ENCODE measurements around the gene RRP8. TPM values are rescaled to one million over a fixed set of nuclear protein-coding genes. Genes with fewer than 3 reads are reported as not detected.

Gene RRP8
- total and polyA plus RNA-seq, 2 donors (not counting 1 experiment from before 2014, with no cell fraction given) = 8.6 to 29.4 TPM

DNA sequence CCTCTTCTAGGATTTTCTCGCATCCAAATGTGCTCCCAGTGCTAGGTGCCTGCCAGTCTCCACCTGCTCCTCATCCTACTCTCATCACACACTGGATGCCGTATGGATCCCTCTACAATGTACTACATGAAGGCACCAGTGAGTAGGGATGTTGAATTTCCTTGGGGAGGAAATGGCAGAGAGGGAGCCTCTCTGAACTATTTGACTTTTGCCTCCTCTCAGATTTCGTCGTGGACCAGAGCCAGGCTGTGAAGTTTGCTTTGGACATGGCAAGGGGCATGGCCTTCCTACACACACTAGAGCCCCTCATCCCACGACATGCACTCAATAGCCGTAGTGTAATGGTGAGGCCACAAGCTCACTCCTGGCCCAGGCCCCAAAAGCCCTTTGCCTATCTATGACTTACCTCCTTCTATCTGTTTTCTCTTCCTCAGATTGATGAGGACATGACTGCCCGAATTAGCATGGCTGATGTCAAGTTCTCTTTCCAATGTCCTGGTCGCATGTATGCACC lies 6.1 kb upstream of the RRP8 start:
- peaks cover 40% of the 10 kb centered on the region for H3K4me1 Mint-ChIP-seq
- ATAC-seq (ENCODE audit: low read depth) = no peak
- Histone ChIP-seq H3K9ac (ENCODE audit: low read length) (no peak overlapping the region), H3K4me2 (replicated peaks; ENCODE audit: low read depth, low read length, poor library complexity, severe bottlenecking) (no peak overlapping the region), H3K4me3 (ENCODE audit: control extremely low read depth in 1 of 5, extremely low read depth in 1 of 5, insufficient read depth in 1 of 5, low read depth in 2 of 5, low read length in 4 of 5) (no peak overlapping the region), H3K9me3 (ENCODE audit: control extremely low read depth in 1 of 3, control insufficient read depth in 2 of 3, insufficient read depth in 1 of 3, low read length in 2 of 3) (no peaks in the 10 kb centered on the region), H3K27ac (ENCODE audit: low read length in 2 of 2) (peak overlapping the region in 1 of 2 donors; percentile 99), H4K20me1 (ENCODE audit: control insufficient read depth, insufficient read depth, low read length, poor library complexity, severe bottlenecking) (peaks cover 7% of the 10 kb centered on the region), H2AFZ (ENCODE audit: insufficient read depth, low read depth, low read length, poor library complexity, severe bottlenecking) (no peak overlapping the region), H3K79me2 (ENCODE audit: control insufficient read depth, insufficient read depth, low read length) (peaks cover 51% of the 10 kb centered on the region), H3K4me1 (ENCODE audit: control insufficient read depth in 2 of 2, insufficient read depth in 2 of 2, low read length in 2 of 2) (peaks cover 48 to 56% of the 10 kb centered on the region in 2 donors), H3K27me3 (replicated peaks in 1 of 4; ENCODE audit: control extremely low read depth in 1 of 4, control insufficient read depth in 3 of 4, insufficient read depth in 4 of 4, low read length in 3 of 4) (no peaks in the 10 kb centered on the region), H3K36me3 (replicated peaks in 1 of 2; ENCODE audit: control extremely low read depth in 1 of 2, control insufficient read depth in 1 of 2, extremely low read depth in 1 of 2, insufficient read depth in 2 of 2, low read length in 1 of 2) (peaks cover 2 to 50% of the 10 kb centered on the region in 2 experiments)
- H3K4me3 Mint-ChIP-seq = peak overlapping the region; percentile 54
- H3K9me3 Mint-ChIP-seq (ENCODE audit: insufficient read depth) = no peaks in the 10 kb centered on the region
- ChIA-PET CTCF (interaction anchor here (0.7 to 4.7 kb wide), 2 partner anchors 58 to 74 kb away, joined by 3 to 33 read pairs; partner anchors contain the start of gene MRPL17), POLR2A (no interaction called here)
- no peak for DNase-seq
- H3K27ac Mint-ChIP-seq = peak overlapping the region; percentile 51
- no peak for TF ChIP-seq EZH2 (IDR thresholded peaks at IDR 0.05; ENCODE audit: borderline replicate concordance, insufficient read depth, low read depth, low read length, poor library complexity, severe bottlenecking)
- TF ChIP-seq, protein P1, sequence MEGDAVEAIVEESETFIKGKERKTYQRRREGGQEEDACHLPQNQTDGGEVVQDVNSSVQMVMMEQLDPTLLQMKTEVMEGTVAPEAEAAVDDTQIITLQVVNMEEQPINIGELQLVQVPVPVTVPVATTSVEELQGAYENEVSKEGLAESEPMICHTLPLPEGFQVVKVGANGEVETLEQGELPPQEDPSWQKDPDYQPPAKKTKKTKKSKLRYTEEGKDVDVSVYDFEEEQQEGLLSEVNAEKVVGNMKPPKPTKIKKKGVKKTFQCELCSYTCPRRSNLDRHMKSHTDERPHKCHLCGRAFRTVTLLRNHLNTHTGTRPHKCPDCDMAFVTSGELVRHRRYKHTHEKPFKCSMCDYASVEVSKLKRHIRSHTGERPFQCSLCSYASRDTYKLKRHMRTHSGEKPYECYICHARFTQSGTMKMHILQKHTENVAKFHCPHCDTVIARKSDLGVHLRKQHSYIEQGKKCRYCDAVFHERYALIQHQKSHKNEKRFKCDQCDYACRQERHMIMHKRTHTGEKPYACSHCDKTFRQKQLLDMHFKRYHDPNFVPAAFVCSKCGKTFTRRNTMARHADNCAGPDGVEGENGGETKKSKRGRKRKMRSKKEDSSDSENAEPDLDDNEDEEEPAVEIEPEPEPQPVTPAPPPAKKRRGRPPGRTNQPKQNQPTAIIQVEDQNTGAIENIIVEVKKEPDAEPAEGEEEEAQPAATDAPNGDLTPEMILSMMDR (IDR thresholded peaks at IDR 0.05) = no peak
- H3K27me3 Mint-ChIP-seq = no peaks in the 10 kb centered on the region
- intact Hi-C loops (cut with micrococcal nuclease) = no loop called here
- 97% methylated on average over 4 of the region's 8 CpGs for WGBS (ENCODE audit: insufficient coverage)

DNA sequence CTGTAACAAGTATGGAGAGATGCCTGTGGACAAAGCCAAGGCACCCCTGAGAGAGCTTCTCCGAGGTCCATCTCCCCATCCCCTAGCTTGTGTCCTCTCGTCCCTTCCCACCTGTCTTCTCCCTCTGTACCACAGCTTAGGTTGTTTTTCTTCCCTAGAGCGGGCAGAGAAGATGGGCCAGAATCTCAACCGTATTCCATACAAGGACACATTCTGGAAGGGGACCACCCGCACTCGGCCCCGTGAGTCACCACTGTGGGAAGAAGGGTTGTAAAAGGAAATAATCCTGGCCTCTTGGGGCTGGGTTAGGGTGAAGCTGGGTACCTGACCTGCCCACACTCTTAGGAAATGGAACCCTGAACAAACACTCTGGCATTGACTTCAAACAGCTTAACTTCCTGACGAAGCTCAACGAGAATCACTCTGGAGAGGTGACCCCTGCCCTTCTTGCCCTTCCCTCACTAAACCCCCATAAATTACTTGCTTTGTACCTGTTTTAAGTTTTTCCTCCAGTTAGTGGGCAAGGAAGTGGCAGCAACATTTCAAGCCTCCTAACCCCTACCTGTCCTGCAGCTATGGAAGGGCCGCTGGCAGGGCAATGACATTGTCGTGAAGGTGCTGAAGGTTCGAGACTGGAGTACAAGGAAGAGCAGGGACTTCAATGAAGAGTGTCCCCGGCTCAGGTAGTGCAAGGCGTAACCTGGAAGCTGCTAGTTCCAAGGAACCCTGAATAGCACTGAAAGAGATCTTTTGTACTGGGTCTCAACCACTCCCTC lies 5.5 kb upstream of the RRP8 start:
- H3K9ac ChIP-seq (ENCODE audit: low read length) = no peak overlapping the region
- H4K20me1 ChIP-seq (ENCODE audit: control insufficient read depth, insufficient read depth, low read length, poor library complexity, severe bottlenecking) = peaks cover 7% of the 10 kb centered on the region
- Mint-ChIP-seq H3K4me3 (no peak overlapping the region), H3K9me3 (ENCODE audit: insufficient read depth) (no peaks in the 10 kb centered on the region), H3K27me3 (no peaks in the 10 kb centered on the region), H3K27ac (peak overlapping the region; percentile 38), H3K4me1 (peaks cover 40% of the 10 kb centered on the region)
- DNase-seq = no peak
- intact Hi-C loops (cut with micrococcal nuclease) = no loop called here
- ATAC-seq (ENCODE audit: low read depth) = no peak
- no peaks in the 10 kb centered on the region for H3K9me3 ChIP-seq (ENCODE audit: control extremely low read depth in 1 of 3, control insufficient read depth in 2 of 3, insufficient read depth in 1 of 3, low read length in 2 of 3)
- no peaks in the 10 kb centered on the region for H3K27me3 ChIP-seq (replicated peaks in 1 of 4; ENCODE audit: control extremely low read depth in 1 of 4, control insufficient read depth in 3 of 4, insufficient read depth in 4 of 4, low read length in 3 of 4)
- no peak overlapping the region for H3K4me3 ChIP-seq (ENCODE audit: control extremely low read depth in 1 of 5, extremely low read depth in 1 of 5, insufficient read depth in 1 of 5, low read depth in 2 of 5, low read length in 4 of 5)
- no peak for TF ChIP-seq EZH2 (IDR thresholded peaks at IDR 0.05; ENCODE audit: borderline replicate concordance, insufficient read depth, low read depth, low read length, poor library complexity, severe bottlenecking)
- TF ChIP-seq, protein P1 (IDR thresholded peaks at IDR 0.05) = no peak
- H2AFZ ChIP-seq (ENCODE audit: insufficient read depth, low read depth, low read length, poor library complexity, severe bottlenecking) = no peak overlapping the region
- no peak overlapping the region for H3K4me2 ChIP-seq (replicated peaks; ENCODE audit: low read depth, low read length, poor library complexity, severe bottlenecking)
- H3K36me3 ChIP-seq (replicated peaks in 1 of 2; ENCODE audit: control extremely low read depth in 1 of 2, control insufficient read depth in 1 of 2, extremely low read depth in 1 of 2, insufficient read depth in 2 of 2, low read length in 1 of 2) = peaks cover 2 to 43% of the 10 kb centered on the region in 2 experiments
- H3K79me2 ChIP-seq (ENCODE audit: control insufficient read depth, insufficient read depth, low read length) = peaks cover 57% of the 10 kb centered on the region
- CTCF ChIA-PET = interaction anchor here (0.7 to 7.0 kb wide), 3 partner anchors 59 to 75 kb away, joined by 3 to 52 read pairs (median 33); partner anchors contain the start of gene MRPL17
- H3K4me1 ChIP-seq (ENCODE audit: control insufficient read depth in 2 of 2, insufficient read depth in 2 of 2, low read length in 2 of 2) = peaks cover 50 to 62% of the 10 kb centered on the region in 2 donors
- WGBS (ENCODE audit: insufficient coverage) = 98% methylated on average over 6 of the region's 14 CpGs
- POLR2A ChIA-PET = interaction anchor here (1.4 kb wide), 1 partner anchor 13 kb away, joined by 6 read pairs; no protein-coding TSS in a partner anchor
- H3K27ac ChIP-seq (ENCODE audit: low read length in 2 of 2) = peak overlapping the region in 1 of 2 donors; percentile 99

All from B cell (primary cell).